HTR-8/SVneo (cell line): Measurements from ENCODE around the gene ARID1A.
"Not testable (repeated sequence)": the region's sequence is repeated elsewhere in the genome, so short reads cannot be mapped to it uniquely, and the experiment has no call there.

Experiments used
- DNase-seq: peaks from one replicate; pipeline ENCODE4 v3.0.0; 2011; ENCODE audit warnings: low spot score, mixed read lengths; ENCODE audit not compliant: insufficient read length
- FAIRE-seq: peaks from 2 replicates; lab custom pipeline; 2011; peaks lifted over from hg19 to GRCh38; lab: Jason Lieb, UNC

The ARID1A gene

GRCh38 chr1:26785611-26786436 is 90.0 kb downstream of the ARID1A start:
- DNase-seq (no peak), FAIRE-seq (no peak)

GRCh38 chr1:26786437-26787380 is 90.9 kb downstream of the ARID1A start:
- FAIRE-seq, result no peak

GRCh38 chr1:26787381-26787705 is 91.5 kb downstream of the ARID1A start:
- DNase-seq (no peak), FAIRE-seq (no peak)

More at GRCh38 chr1:26786437-26787380, 90.9 kb downstream of the ARID1A start:
- peak; percentile 58 for DNase-seq

- FAIRE-seq, result peak; percentile 57
- DNase-seq, result peak; percentile 74
Measured at GRCh38 chr1:26787706-26788514, 92.1 kb downstream of the ARID1A start, which contains the start of gene PIGV. TSS of gene PIGV (plus strand) at chr1:26787950. CDS start at chr1:26790816, 2,866 bp downstream.

- no peak for FAIRE-seq
- no peak for DNase-seq
Measured at GRCh38 chr1:26788515-26788785, 92.6 kb downstream of the ARID1A start.

GRCh38 chr1:26788836-26789611 is 93.2 kb downstream of the ARID1A start:
- peak; percentile 56 for DNase-seq
- no peak for FAIRE-seq

GRCh38 chr1:26789612-26789865 is 93.7 kb downstream of the ARID1A start:
- no peak for FAIRE-seq
- DNase-seq, result no peak

GRCh38 chr1:26789931-26790330 is 94.1 kb downstream of the ARID1A start:
- DNase-seq (no peak), FAIRE-seq (no peak)

GRCh38 chr1:26790551-26790953 is 94.7 kb downstream of the ARID1A start:
- DNase-seq (no peak), FAIRE-seq (no peak)

- DNase-seq (no peak), FAIRE-seq (no peak)
Measured at GRCh38 chr1:26791148-26791547, 95.3 kb downstream of the ARID1A start.

GRCh38 chr1:26791626-26792025 is 95.8 kb downstream of the ARID1A start:
- no peak for DNase-seq

GRCh38 chr1:26792924-26793323 is 97.1 kb downstream of the ARID1A start:
- FAIRE-seq (no peak), DNase-seq (no peak)

More at GRCh38 chr1:26791626-26792025, 95.8 kb downstream of the ARID1A start:
- FAIRE-seq, result no peak

GRCh38 chr1:26794391-26794790 is 98.6 kb downstream of the ARID1A start:
- FAIRE-seq (no peak), DNase-seq (no peak)

- FAIRE-seq, result no peak
- DNase-seq, result no peak
Measured at GRCh38 chr1:26797627-26798026, 101.8 kb downstream of the ARID1A start.

GRCh38 chr1:26799479-26800142 is 103.8 kb downstream of the ARID1A start:
- FAIRE-seq, result peak; percentile 26
- peak; percentile 38 for DNase-seq

GRCh38 chr1:26803932-26804331 is 108.1 kb downstream of the ARID1A start:
- not testable (repeated sequence) for FAIRE-seq, DNase-seq

GRCh38 chr1:26810105-26810504 is 114.3 kb downstream of the ARID1A start:
- not testable (repeated sequence) for FAIRE-seq

GRCh38 chr1:26811057-26811456 is 115.2 kb downstream of the ARID1A start:
- no peak for FAIRE-seq

More at GRCh38 chr1:26810105-26810504, 114.3 kb downstream of the ARID1A start:
- not testable (repeated sequence) for DNase-seq

GRCh38 chr1:26811708-26812107 is 115.9 kb downstream of the ARID1A start:
- FAIRE-seq, result no peak
- DNase-seq, result no peak

More at GRCh38 chr1:26811057-26811456, 115.2 kb downstream of the ARID1A start:
- no peak for DNase-seq
